IPS-20b (cell line): ENCODE measurements around the gene TEAD1.

Experiments
- H3K27ac ChIP-seq: one replicate; pipeline ENCODE4 v1.5.1; 2013; ENCODE audit warnings: low read length
- H3K27me3 ChIP-seq: 2 replicates; pipeline ENCODE4 v1.6.1; 2013; ENCODE audit warnings: mild to moderate bottlenecking, low read length, inconsistent platforms; ENCODE audit not compliant: insufficient read depth
- H3K36me3 ChIP-seq: 2 replicates; pipeline ENCODE4 v1.6.1; 2013; ENCODE audit warnings: low read depth, mild to moderate bottlenecking, inconsistent platforms, low read length, moderate library complexity; ENCODE audit not compliant: insufficient read depth
- H3K4me1 ChIP-seq: 2 replicates; pipeline ENCODE4 v1.6.1; 2013; ENCODE audit warnings: mild to moderate bottlenecking, control low read depth, inconsistent platforms, low read length, moderate library complexity; ENCODE audit not compliant: insufficient read depth
- H3K4me3 ChIP-seq: 2 replicates; pipeline ENCODE4 v1.5.1; 2013; ENCODE audit warnings: mild to moderate bottlenecking, low read length, inconsistent platforms
- H3K9ac ChIP-seq: 2 replicates; pipeline ENCODE4 v1.6.1; 2013; ENCODE audit warnings: low read depth, mild to moderate bottlenecking, inconsistent platforms, low read length, moderate library complexity
- H3K9me3 ChIP-seq: 2 replicates; pipeline ENCODE4 v1.6.1; 2013; ENCODE audit warnings: mild to moderate bottlenecking, low read depth, low read length, inconsistent platforms; ENCODE audit not compliant: insufficient read depth

The TEAD1 gene

GRCh38 chr11:12762278-12762677, 88.1 kb downstream of the TEAD1 start:
- no peak overlapping the region for H3K9ac ChIP-seq
- peaks cover 21% of the 10 kb centered on the region for H3K4me1 ChIP-seq
- no peaks in the 10 kb centered on the region for H3K9me3 ChIP-seq
- no peak overlapping the region for H3K27ac ChIP-seq
- H3K36me3 ChIP-seq, result peaks cover 34% of the 10 kb centered on the region
- H3K4me3 ChIP-seq, result no peak overlapping the region
- no peaks in the 10 kb centered on the region for H3K27me3 ChIP-seq

- no peak overlapping the region for H3K9ac ChIP-seq
- no peaks in the 10 kb centered on the region for H3K27me3 ChIP-seq
- H3K36me3 ChIP-seq, result peaks cover 35% of the 10 kb centered on the region
- peaks cover 21% of the 10 kb centered on the region for H3K4me1 ChIP-seq
- H3K9me3 ChIP-seq, result no peaks in the 10 kb centered on the region
- no peak overlapping the region for H3K27ac ChIP-seq
- no peak overlapping the region for H3K4me3 ChIP-seq
Observed at GRCh38 chr11:12762696-12763324, 88.6 kb downstream of the TEAD1 start.

GRCh38 chr11:12764187-12764914, 90.1 kb downstream of the TEAD1 start:
- Histone ChIP-seq H3K9ac (no peak overlapping the region), H3K9me3 (no peaks in the 10 kb centered on the region), H3K4me1 (peaks cover 33% of the 10 kb centered on the region), H3K4me3 (no peak overlapping the region), H3K27me3 (no peaks in the 10 kb centered on the region), H3K36me3 (peaks cover 45% of the 10 kb centered on the region), H3K27ac (no peak overlapping the region)

GRCh38 chr11:12765428-12765827, 91.2 kb downstream of the TEAD1 start:
- H3K9ac ChIP-seq, result no peak overlapping the region
- H3K27me3 ChIP-seq, result no peaks in the 10 kb centered on the region
- no peak overlapping the region for H3K4me3 ChIP-seq
- no peaks in the 10 kb centered on the region for H3K9me3 ChIP-seq
- H3K4me1 ChIP-seq, result peaks cover 38% of the 10 kb centered on the region
- H3K36me3 ChIP-seq, result peaks cover 45% of the 10 kb centered on the region
- H3K27ac ChIP-seq, result no peak overlapping the region

- Histone ChIP-seq H3K9me3 (no peaks in the 10 kb centered on the region), H3K36me3 (peaks cover 45% of the 10 kb centered on the region), H3K9ac (no peak overlapping the region), H3K4me1 (peaks cover 32% of the 10 kb centered on the region), H3K27ac (no peak overlapping the region), H3K4me3 (no peak overlapping the region), H3K27me3 (no peaks in the 10 kb centered on the region)
Observed at GRCh38 chr11:12767027-12767426, 92.8 kb downstream of the TEAD1 start.

- H3K4me3 ChIP-seq, result no peak overlapping the region
- peaks cover 45% of the 10 kb centered on the region for H3K36me3 ChIP-seq
- H3K27ac ChIP-seq, result no peak overlapping the region
- no peak overlapping the region for H3K9ac ChIP-seq
- peaks cover 31% of the 10 kb centered on the region for H3K4me1 ChIP-seq
- no peaks in the 10 kb centered on the region for H3K27me3 ChIP-seq
- no peaks in the 10 kb centered on the region for H3K9me3 ChIP-seq
Observed at GRCh38 chr11:12767577-12767976, 93.4 kb downstream of the TEAD1 start.

GRCh38 chr11:12768726-12769673, 94.8 kb downstream of the TEAD1 start:
- H3K4me1 ChIP-seq, result peaks cover 41% of the 10 kb centered on the region
- H3K36me3 ChIP-seq, result peaks cover 41% of the 10 kb centered on the region
- no peak overlapping the region for H3K4me3 ChIP-seq
- H3K9ac ChIP-seq, result no peak overlapping the region
- no peaks in the 10 kb centered on the region for H3K9me3 ChIP-seq
- H3K27me3 ChIP-seq, result no peaks in the 10 kb centered on the region
- no peak overlapping the region for H3K27ac ChIP-seq

- Histone ChIP-seq H3K27ac (no peak overlapping the region), H3K4me1 (peaks cover 41% of the 10 kb centered on the region), H3K27me3 (no peaks in the 10 kb centered on the region), H3K36me3 (peaks cover 32% of the 10 kb centered on the region), H3K9ac (no peak overlapping the region), H3K9me3 (no peaks in the 10 kb centered on the region), H3K4me3 (no peak overlapping the region)
Observed at GRCh38 chr11:12769834-12770345, 95.7 kb downstream of the TEAD1 start.

GRCh38 chr11:12770435-12770834, 96.2 kb downstream of the TEAD1 start:
- H3K9ac ChIP-seq, result no peak overlapping the region

GRCh38 chr11:12770966-12771597, 96.9 kb downstream of the TEAD1 start:
- no peak overlapping the region for H3K27ac ChIP-seq

More at GRCh38 chr11:12770435-12770834, 96.2 kb downstream of the TEAD1 start:
- Histone ChIP-seq H3K9me3 (no peaks in the 10 kb centered on the region), H3K4me3 (no peak overlapping the region), H3K27ac (no peak overlapping the region), H3K27me3 (no peaks in the 10 kb centered on the region), H3K4me1 (peaks cover 41% of the 10 kb centered on the region), H3K36me3 (peaks cover 27% of the 10 kb centered on the region)

GRCh38 chr11:12771875-12772274, 97.7 kb downstream of the TEAD1 start:
- no peak overlapping the region for H3K9ac ChIP-seq
- peaks cover 37% of the 10 kb centered on the region for H3K4me1 ChIP-seq
- no peaks in the 10 kb centered on the region for H3K27me3 ChIP-seq
- H3K4me3 ChIP-seq, result no peak overlapping the region
- H3K27ac ChIP-seq, result no peak overlapping the region
- H3K36me3 ChIP-seq, result peaks cover 14% of the 10 kb centered on the region; the same call in 1 of the 2 replicates
- H3K9me3 ChIP-seq, result no peaks in the 10 kb centered on the region

More at GRCh38 chr11:12770966-12771597, 96.9 kb downstream of the TEAD1 start:
- Histone ChIP-seq H3K4me1 (peaks cover 41% of the 10 kb centered on the region), H3K27me3 (no peaks in the 10 kb centered on the region), H3K36me3 (peaks cover 21% of the 10 kb centered on the region; the same call in 1 of the 2 replicates), H3K4me3 (no peak overlapping the region), H3K9me3 (no peaks in the 10 kb centered on the region), H3K9ac (no peak overlapping the region)
